GF-D8 (cell line): Measurements from ENCODE around the gene PTPRN2.
"Not testable (repeated sequence)": the region's sequence is repeated elsewhere in the genome, so short reads cannot be mapped to it uniquely, and the experiment has no call there.

Source experiments
- DNase-seq: peaks from one replicate; lab custom pipeline; 2025; lab: John Stamatoyannopoulos, UW

Gene PTPRN2

GRCh38 chr7:157665634-157665988, 922.0 kb downstream of the PTPRN2 start:
- DNase-seq = not testable (repeated sequence)

DNA sequence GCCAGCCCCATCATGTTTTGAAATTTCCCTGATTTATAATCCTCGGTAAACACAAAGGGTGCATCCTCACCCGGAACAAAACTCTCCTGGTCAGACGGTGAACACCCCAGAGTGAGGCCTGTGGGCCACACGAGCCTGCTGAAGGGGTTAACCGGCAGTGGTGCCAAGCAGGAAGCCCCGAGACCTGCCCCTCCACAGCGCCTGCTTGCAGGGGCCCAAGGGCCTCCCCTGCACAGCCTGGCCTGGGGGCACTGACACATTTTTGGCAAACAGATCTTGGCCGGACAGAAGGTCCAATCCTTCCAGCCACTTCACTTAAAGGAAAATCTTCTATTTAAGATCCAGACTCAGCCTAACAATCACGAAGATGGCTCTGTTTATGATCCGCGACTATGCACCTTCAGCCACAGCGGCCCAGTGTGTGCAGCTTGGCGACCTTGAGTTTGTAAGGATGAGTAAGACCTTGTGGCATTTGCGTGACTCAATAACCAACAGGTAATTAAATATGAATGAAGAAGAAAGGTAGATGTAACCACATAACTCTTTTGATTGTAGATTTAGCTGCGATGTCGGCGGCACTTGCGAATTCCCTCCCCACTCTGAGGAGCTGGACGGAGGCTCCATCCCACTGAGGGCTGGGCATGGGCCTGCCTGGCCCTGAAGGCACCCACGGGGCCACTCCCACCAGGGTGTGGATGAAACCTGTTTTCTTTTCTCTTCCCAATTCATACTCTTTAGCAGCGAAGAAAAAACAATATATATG, 922.6 kb downstream of the PTPRN2 start:
- no peak for DNase-seq

DNA sequence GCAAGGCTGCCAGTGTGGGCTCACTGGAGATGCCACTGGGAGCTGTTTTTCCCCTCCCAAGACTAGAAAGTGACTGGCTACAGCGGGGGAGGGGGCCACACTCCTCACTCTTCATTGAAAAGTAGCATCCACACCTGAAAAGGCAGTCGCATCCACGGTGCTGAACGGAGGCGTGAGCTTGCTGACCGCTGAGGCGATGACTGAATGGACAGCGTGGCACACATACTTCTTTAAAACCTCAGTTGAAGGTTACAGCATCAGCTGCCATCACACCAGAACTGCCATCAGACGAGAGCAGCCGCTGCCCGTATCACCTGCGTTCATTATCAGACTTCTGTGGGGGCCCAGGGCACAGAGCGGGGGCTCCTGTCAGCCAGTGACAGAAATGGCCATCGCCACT, 923.6 kb downstream of the PTPRN2 start:
- DNase-seq = no peak

- no peak for DNase-seq
Observed at GRCh38 chr7:157662981-157663716, 924.5 kb downstream of the PTPRN2 start.

DNA sequence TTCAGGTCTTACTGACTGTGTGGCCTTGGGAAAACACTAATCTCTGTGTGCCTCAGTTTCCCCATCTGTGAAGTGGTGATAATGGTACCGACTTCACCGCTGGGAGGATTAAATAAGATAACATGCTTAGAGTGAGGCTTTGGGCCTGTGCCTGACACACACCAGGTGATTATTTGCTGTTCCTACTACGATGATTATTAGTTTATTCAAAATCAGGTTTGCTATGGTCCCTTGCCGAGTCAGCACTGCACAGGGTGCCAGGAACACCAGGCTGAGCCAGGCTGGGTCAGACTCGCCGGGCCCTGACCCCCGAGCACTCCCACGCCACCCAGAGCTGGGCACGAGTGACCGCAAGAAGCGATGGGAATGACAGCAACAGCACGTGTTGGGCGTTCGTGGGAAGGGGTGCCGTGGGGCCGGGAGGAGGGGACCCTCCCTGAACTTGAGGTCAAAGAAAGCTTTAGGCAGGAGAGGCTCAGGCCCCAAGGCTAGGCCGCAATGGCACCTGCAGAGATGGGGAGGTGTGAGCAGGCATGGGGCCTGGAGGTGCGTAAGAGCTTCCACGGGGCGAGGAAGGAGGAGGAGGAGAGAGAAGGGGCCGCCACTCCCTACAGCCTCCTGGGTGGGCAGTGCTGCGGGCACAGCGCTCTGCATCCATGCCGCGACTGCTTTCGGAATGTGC, 925.4 kb downstream of the PTPRN2 start:
- DNase-seq = no peak

DNA sequence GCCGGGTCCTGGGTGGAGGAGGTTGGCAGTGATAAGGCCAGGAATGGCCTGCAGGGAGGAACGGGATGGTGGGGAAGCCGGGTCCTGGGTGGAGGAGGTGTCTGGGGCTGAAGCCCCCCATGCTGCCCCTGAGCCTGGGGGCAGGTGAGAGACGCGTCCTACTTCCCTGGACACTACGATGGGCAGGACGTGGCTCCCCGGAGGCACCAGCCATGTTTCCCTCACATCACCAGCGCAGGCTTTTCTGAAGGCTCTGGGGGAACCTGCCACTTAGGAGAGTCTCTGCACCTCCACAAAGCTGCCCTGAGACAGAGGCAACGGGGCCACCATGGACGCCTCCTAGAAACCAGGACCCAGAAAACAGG, 926.0 kb downstream of the PTPRN2 start:
- DNase-seq = no peak

DNA sequence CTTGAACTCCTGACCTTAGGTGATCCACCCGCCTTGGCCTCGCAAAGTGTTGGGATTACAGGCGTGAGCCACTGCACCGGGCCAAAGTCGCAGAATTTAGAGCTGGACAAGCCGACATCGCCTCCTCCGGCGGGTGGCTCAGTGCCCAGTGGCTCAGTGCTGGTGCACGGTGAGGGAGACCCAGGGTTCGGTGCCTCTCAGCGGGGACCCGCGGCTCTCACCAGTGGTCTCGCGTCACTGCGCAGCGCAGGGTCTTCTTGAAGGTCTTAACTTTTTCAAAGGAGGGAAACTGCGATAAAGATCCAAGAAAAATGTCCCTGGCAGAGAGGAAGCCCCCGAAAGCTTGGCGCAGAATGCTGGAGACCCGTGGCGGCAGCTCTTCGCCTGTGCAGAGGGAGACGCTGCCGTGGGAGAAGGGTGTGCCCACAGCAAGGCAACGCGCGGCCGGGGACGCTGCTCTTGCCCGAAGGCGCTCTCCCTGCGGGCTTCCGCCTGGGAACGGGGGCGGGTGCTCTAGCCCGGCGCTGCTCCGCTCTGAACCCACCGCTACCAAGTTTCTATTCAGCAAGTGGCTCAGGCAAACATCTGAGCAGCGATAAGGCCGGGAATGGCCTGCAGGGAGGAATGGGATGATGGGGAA, 926.5 kb downstream of the PTPRN2 start:
- no peak for DNase-seq

GRCh38 chr7:157658851-157659412, 928.7 kb downstream of the PTPRN2 start:
- DNase-seq = no peak

DNA sequence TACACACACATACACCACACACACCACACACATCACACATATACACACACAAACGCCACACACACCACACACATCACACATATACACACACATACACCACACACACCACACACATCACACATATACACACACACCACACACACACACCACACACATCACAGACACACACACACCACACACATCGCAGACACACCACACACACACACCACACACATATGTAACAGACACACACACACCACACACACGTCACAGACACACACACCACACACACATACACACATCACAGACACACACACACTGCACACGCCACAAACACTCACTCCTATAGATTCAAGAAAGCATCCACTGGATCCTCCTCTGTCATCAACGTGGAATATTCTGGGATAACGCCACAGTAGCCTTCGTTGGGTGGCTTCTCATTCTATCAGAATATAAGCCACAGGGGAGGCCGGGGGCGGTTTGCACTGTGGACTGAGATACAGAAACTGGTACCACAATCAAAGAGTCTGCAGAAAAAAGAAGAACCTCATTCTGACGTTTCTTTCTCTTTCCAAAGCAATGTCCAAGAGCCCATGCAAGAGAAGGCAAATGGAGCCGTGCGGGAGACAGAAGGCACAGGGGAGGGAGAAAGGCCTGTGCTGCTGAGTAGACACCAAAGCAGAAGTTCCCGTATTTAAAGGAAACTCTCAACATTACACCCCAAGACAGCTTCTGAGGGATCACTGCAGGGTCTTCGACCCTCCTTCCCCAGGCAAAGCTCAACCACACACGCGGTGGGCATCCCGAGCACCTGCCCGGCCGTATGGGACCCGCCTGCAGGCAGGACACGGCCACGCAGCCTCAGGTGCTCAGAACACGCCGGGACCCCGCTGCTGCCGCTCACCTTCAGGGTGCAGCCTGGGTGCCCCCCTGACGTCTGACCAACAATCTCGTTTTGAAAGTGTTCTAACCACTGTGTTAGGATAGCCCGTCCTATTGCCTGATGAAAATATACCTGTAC, 929.6 kb downstream of the PTPRN2 start:
- peak; percentile 27 for DNase-seq

GRCh38 chr7:157656195-157656769, 931.3 kb downstream of the PTPRN2 start:
- no peak for DNase-seq

- DNase-seq = no peak
Observed at GRCh38 chr7:157654350-157654749, 933.3 kb downstream of the PTPRN2 start.

GRCh38 chr7:157653827-157654207, 933.8 kb downstream of the PTPRN2 start:
- DNase-seq = no peak

- DNase-seq = no peak
Observed at GRCh38 chr7:157652954-157653826, 934.4 kb downstream of the PTPRN2 start.

GRCh38 chr7:157652161-157652953, 935.3 kb downstream of the PTPRN2 start:
- no peak for DNase-seq

- no peak for DNase-seq
Observed at GRCh38 chr7:157651366-157652160, 936.1 kb downstream of the PTPRN2 start.

DNA sequence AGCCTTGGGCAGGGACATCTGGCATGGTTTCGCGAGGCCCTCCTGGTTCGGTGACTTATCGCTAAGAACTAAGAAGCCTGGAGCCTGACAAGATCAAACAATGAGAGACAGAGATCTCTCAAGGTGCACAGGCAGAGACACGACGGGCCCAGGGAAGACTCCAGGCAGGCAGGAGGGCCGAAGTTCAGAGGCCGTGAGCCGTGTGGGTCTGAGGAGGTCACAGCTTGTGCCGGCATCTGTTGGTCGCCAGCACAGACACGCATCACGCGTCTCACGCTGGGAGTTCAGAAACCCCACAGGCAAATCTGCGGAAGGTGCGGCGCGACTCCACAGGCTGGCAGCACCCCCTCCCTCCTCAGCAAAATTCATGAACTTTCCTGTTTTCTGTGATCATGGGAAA, 936.8 kb downstream of the PTPRN2 start:
- DNase-seq = no peak

GRCh38 chr7:157650131-157650631, 937.4 kb downstream of the PTPRN2 start:
- DNase-seq = no peak

DNA sequence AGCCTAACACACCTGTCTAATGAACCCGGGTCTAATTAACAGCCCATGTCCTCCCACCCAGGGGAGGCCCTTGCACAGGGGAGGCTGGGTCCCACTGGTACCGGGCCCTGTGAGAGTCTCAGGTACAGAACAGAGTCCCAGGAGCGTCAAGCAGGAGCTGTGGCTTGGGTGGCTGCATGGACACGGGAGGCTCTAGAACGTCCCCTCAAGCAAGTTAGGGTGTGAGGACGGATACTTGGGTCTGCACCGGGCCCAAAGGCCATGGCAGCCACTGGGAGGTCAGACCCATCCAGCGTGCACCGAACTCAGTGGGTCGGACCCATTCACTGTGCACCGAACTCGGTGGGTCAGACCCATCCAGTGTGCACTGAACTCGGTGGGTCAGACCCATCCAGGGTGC, 941.1 kb downstream of the PTPRN2 start:
- no peak for DNase-seq
